SU-DHL-6 (cell line): ENCODE results near the gene ACACA.

Experiments used
- CTCF ChIP-seq: fragments of 200-600 bp; sonication (generic); IDR thresholded peaks from one replicate; pipeline ENCODE4 v1.5.1; 2017; ENCODE audit warnings: antibody characterized with exemption, mild to moderate bottlenecking, low read length, moderate library complexity; ENCODE audit not compliant: insufficient read depth, poor library complexity, severe bottlenecking
- EZH2phosphoT487 ChIP-seq: fragments of 200-600 bp; sonication (generic), shearing (Covaris generic); conservative IDR thresholded peaks from 2 replicates; pipeline ENCODE4 v1.6.1; 2018; ENCODE audit warnings: mild to moderate bottlenecking, antibody characterized with exemption, low read length, moderate library complexity, mixed read lengths

GRCh38 chr17:37339321-37339720 is 67.3 kb downstream of the ACACA start:
- no peak for TF ChIP-seq CTCF
- TF ChIP-seq EZH2phosphoT487: no peak
